ENCODE data around the gene ESRRB.

DNA sequence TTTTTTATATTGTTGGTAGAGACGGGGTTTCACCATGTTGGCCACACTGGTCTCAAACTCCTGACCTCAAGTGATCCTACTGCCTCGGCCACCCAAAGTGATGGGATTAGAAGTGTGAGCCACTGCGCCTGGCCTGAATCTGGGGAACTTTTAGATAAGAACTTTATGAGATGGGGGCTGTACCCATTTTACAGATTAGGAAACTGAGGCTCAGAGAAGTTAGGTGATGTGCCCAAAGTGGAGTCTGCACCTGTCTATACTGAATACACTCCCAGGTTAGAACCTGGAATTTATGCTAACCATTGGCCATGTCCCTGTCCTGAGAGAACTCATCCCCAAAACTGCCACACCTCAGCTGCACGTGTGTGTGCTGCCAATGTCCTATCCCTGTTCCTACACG, 81.9 kb downstream of the ESRRB start:
- TF ChIP-seq, protein P1, sequence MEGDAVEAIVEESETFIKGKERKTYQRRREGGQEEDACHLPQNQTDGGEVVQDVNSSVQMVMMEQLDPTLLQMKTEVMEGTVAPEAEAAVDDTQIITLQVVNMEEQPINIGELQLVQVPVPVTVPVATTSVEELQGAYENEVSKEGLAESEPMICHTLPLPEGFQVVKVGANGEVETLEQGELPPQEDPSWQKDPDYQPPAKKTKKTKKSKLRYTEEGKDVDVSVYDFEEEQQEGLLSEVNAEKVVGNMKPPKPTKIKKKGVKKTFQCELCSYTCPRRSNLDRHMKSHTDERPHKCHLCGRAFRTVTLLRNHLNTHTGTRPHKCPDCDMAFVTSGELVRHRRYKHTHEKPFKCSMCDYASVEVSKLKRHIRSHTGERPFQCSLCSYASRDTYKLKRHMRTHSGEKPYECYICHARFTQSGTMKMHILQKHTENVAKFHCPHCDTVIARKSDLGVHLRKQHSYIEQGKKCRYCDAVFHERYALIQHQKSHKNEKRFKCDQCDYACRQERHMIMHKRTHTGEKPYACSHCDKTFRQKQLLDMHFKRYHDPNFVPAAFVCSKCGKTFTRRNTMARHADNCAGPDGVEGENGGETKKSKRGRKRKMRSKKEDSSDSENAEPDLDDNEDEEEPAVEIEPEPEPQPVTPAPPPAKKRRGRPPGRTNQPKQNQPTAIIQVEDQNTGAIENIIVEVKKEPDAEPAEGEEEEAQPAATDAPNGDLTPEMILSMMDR (IDR thresholded peaks at IDR 0.05): no peak
- TF ChIP-seq POLR2AphosphoS5 (IDR thresholded peaks at IDR 0.05; ENCODE audit: low read depth, low read length) (no peak), SIN3A (IDR thresholded peaks at IDR 0.05; ENCODE audit: borderline replicate concordance, low read depth, low read length) (no peak), EP300 (IDR thresholded peaks at IDR 0.05; ENCODE audit: borderline replicate concordance in 1 of 2, low read depth in 1 of 2, low read length in 1 of 2) (no peak), FOXM1 (IDR thresholded peaks at IDR 0.05; ENCODE audit: low read depth) (no peak), RFX5 (IDR thresholded peaks at IDR 0.05; ENCODE audit: low read length) (no peak), TEAD4 (IDR thresholded peaks at IDR 0.05; ENCODE audit: borderline replicate concordance, insufficient read depth) (no peak)
- TF ChIP-seq, protein P2, sequence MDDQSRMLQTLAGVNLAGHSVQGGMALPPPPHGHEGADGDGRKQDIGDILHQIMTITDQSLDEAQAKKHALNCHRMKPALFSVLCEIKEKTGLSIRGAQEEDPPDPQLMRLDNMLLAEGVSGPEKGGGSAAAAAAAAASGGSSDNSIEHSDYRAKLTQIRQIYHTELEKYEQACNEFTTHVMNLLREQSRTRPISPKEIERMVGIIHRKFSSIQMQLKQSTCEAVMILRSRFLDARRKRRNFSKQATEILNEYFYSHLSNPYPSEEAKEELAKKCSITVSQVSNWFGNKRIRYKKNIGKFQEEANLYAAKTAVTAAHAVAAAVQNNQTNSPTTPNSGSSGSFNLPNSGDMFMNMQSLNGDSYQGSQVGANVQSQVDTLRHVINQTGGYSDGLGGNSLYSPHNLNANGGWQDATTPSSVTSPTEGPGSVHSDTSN (IDR thresholded peaks at IDR 0.05): no peak
- TF ChIP-seq, protein P3, sequence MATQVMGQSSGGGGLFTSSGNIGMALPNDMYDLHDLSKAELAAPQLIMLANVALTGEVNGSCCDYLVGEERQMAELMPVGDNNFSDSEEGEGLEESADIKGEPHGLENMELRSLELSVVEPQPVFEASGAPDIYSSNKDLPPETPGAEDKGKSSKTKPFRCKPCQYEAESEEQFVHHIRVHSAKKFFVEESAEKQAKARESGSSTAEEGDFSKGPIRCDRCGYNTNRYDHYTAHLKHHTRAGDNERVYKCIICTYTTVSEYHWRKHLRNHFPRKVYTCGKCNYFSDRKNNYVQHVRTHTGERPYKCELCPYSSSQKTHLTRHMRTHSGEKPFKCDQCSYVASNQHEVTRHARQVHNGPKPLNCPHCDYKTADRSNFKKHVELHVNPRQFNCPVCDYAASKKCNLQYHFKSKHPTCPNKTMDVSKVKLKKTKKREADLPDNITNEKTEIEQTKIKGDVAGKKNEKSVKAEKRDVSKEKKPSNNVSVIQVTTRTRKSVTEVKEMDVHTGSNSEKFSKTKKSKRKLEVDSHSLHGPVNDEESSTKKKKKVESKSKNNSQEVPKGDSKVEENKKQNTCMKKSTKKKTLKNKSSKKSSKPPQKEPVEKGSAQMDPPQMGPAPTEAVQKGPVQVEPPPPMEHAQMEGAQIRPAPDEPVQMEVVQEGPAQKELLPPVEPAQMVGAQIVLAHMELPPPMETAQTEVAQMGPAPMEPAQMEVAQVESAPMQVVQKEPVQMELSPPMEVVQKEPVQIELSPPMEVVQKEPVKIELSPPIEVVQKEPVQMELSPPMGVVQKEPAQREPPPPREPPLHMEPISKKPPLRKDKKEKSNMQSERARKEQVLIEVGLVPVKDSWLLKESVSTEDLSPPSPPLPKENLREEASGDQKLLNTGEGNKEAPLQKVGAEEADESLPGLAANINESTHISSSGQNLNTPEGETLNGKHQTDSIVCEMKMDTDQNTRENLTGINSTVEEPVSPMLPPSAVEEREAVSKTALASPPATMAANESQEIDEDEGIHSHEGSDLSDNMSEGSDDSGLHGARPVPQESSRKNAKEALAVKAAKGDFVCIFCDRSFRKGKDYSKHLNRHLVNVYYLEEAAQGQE (IDR thresholded peaks at IDR 0.05; ENCODE audit: low read depth, low read length): no peak
